Stimulated activated naive CD8-positive, alpha-beta T cell treated with anti-CD3 and anti-CD28 coated beads, Interleukin-15, amount 100 ng/mL, for 72 hours (primary cell): Measurements from ENCODE around the gene ENO2.
"Not testable (repeated sequence)": the region's sequence is repeated elsewhere in the genome, so short reads cannot be mapped to it uniquely, and the experiment has no call there.

Experiments
- ATAC-seq: fragments of 150-1000 bp; cut with Tn5 transposase; 2 replicates; pipeline ENCODE4 v1.10.0; 2021; ENCODE audit warnings: mild to moderate bottlenecking, moderate library complexity
- DNase-seq, 2 donors: peaks; one replicate each; pipeline ENCODE4 v3.0.0; 2021 to 2022
- H3K27ac Mint-ChIP-seq, 2 donors: one replicate each; pipeline ENCODE4 v1.8.0; 2022; ENCODE audit warnings: mild to moderate bottlenecking in 2 of 2, mixed read lengths in 2 of 2, moderate library complexity in 2 of 2
- H3K27me3 Mint-ChIP-seq: one replicate; pipeline ENCODE4 v1.8.0; 2022; ENCODE audit warnings: mixed read lengths
- H3K4me1 Mint-ChIP-seq: one replicate; pipeline ENCODE4 v1.8.0; 2022; ENCODE audit warnings: mild to moderate bottlenecking, mixed read lengths
- H3K4me3 Mint-ChIP-seq, 2 donors: one replicate each; pipeline ENCODE4 v1.8.0; 2022; ENCODE audit warnings: mild to moderate bottlenecking in 2 of 2, mixed read lengths in 2 of 2, moderate library complexity in 1 of 2
- H3K9me3 Mint-ChIP-seq, 2 donors: one replicate each; pipeline ENCODE4 v1.8.0; 2022; ENCODE audit warnings: mixed read lengths in 2 of 2

Gene ENO2

GRCh38 chr12:6874015-6874368 lies 40.4 kb upstream of the ENO2 start:
- ATAC-seq, H3K27me3 Mint-ChIP-seq, DNase-seq, H3K9me3 Mint-ChIP-seq: not testable (repeated sequence)
- peaks cover 62% of the 10 kb centered on the region for H3K4me1 Mint-ChIP-seq
- H3K27ac Mint-ChIP-seq = peak overlapping the region; percentile 61 to 96
- H3K4me3 Mint-ChIP-seq = peak overlapping the region; percentile 93 to 97

- DNase-seq, H3K27me3 Mint-ChIP-seq, ATAC-seq, H3K4me1 Mint-ChIP-seq, H3K27ac Mint-ChIP-seq, H3K9me3 Mint-ChIP-seq, H3K4me3 Mint-ChIP-seq: not testable (repeated sequence)
Measured at GRCh38 chr12:6879824-6880223, 34.6 kb upstream of the ENO2 start.

- no peak for ATAC-seq
- Mint-ChIP-seq H3K27ac (no peak overlapping the region), H3K9me3 (no peaks in the 10 kb centered on the region), H3K27me3 (no peaks in the 10 kb centered on the region), H3K4me3 (no peak overlapping the region), H3K4me1 (no peaks in the 10 kb centered on the region)
- DNase-seq = no peak
Measured at GRCh38 chr12:6883252-6883651, 31.1 kb upstream of the ENO2 start.

- Mint-ChIP-seq H3K27me3 (no peaks in the 10 kb centered on the region), H3K27ac (no peak overlapping the region), H3K4me3 (no peak overlapping the region), H3K4me1 (no peaks in the 10 kb centered on the region), H3K9me3 (no peaks in the 10 kb centered on the region)
- no peak for ATAC-seq
- DNase-seq = no peak
Measured at GRCh38 chr12:6883683-6884082, 30.7 kb upstream of the ENO2 start.

GRCh38 chr12:6884539-6884938 lies 29.8 kb upstream of the ENO2 start:
- Mint-ChIP-seq H3K9me3 (no peaks in the 10 kb centered on the region), H3K27me3 (no peaks in the 10 kb centered on the region), H3K4me1 (no peaks in the 10 kb centered on the region), H3K4me3 (no peak overlapping the region), H3K27ac (no peak overlapping the region)
- DNase-seq = no peak
- no peak for ATAC-seq

- DNase-seq, ATAC-seq, H3K27ac Mint-ChIP-seq, H3K9me3 Mint-ChIP-seq, H3K27me3 Mint-ChIP-seq, H3K4me3 Mint-ChIP-seq: not testable (repeated sequence)
- H3K4me1 Mint-ChIP-seq = peaks cover 16% of the 10 kb centered on the region
Measured at GRCh38 chr12:6886206-6886999, 28.0 kb upstream of the ENO2 start.

GRCh38 chr12:6887460-6887859 lies 26.9 kb upstream of the ENO2 start:
- peaks cover 26% of the 10 kb centered on the region for H3K4me1 Mint-ChIP-seq
- no peaks in the 10 kb centered on the region for H3K9me3 Mint-ChIP-seq
- ATAC-seq (no peak), DNase-seq (no peak)
- no peak overlapping the region for H3K4me3 Mint-ChIP-seq
- no peaks in the 10 kb centered on the region for H3K27me3 Mint-ChIP-seq
- H3K27ac Mint-ChIP-seq = no peak overlapping the region

- Mint-ChIP-seq H3K27ac (peak overlapping the region in 1 of 2 donors; percentile 27), H3K27me3 (no peaks in the 10 kb centered on the region), H3K4me1 (peaks cover 30% of the 10 kb centered on the region), H3K9me3 (no peaks in the 10 kb centered on the region), H3K4me3 (no peak overlapping the region)
- ATAC-seq = no peak
- DNase-seq = no peak
Measured at GRCh38 chr12:6888360-6888759, 26.0 kb upstream of the ENO2 start.

- not testable (repeated sequence) for ATAC-seq, H3K27ac Mint-ChIP-seq, H3K27me3 Mint-ChIP-seq, DNase-seq, H3K4me3 Mint-ChIP-seq, H3K9me3 Mint-ChIP-seq
- peaks cover 30% of the 10 kb centered on the region for H3K4me1 Mint-ChIP-seq
Measured at GRCh38 chr12:6888794-6889193, 25.6 kb upstream of the ENO2 start.

DNA sequence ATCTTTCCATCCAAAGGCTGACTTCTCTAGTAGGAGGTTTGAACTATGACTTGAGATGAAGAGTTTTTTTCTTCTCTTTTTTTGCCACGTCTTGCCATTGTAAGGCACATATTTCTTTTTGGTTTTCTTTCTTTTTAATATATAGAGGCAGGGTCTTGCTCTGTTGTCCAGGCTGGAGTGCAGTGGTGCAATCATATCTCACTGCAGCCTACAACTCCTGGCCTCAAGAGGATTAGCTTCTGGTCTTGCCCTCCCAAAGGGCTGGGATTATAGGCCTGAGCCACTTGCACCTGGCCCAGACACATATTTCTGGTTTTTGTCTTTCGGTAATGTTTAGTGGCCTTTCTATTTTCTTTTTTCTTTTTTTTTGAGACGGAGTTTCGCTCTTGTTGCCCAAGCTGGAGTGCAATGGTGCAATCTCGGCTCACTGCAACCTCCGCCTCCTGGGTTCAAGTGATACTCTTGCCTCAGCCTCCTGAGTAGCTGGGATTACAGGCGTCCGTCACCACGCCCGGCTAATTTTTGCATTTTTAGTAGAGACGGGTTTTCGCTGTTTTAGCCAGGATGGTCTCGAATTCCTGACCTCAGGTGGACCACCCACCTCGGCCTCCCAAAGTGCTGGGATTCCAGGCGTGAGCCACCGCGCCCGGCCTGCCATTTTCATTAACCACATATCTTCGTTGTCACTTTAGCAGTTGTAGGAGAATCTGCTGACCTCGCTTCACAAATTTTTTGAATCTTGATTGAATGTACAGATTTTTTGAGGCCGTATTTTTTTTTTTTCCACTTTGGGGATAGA lies 24.4 kb upstream of the ENO2 start:
- Mint-ChIP-seq H3K27ac (peak overlapping the region in 1 of 2 donors; percentile 98), H3K4me3 (peak overlapping the region; percentile 86 to 90), H3K4me1 (peaks cover 30% of the 10 kb centered on the region)
- not testable (repeated sequence) for ATAC-seq, H3K9me3 Mint-ChIP-seq, H3K27me3 Mint-ChIP-seq, DNase-seq

DNA sequence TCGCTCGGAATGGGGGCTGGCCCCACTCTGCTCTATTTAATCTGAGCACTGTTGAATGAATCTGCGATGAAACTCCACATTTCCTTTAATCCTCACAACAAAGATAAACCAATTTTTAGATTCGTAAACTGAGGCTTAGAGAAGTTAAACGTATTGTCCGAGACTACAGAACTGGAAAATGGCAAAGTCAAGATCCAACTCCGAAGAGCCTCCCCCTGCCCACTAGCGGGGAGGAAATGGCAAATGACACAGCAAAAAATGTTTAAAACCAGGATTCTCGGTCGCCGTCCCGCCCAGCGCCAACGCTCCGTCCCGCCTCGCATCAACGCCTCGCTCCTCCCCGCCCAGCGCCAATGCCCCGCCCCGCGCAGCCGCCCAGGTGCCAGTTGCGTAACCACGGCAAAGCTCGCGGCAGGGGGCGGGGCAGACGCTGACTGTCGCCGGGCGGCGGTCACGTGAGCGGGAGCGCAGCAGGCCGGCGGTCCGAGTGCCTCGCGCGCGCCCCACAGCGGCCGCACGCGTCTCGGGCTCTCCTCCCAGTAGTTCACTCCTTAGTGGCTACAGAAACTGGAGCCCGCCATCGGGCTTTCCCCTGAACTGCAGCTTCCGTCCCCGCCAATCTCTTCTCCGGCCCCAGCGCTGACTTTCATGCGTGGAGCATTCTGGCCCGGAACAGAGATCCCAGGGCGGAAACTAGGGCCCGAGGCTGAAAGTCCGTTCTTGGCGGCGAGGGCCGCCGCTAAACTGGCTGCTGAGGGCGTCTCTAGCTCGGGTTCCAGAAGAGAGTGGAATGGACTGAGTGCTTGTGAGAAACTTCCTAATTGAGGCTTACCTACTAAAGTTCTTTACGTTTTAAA lies 23.4 kb upstream of the ENO2 start:
- peaks cover 30% of the 10 kb centered on the region for H3K4me1 Mint-ChIP-seq
- DNase-seq (peak; percentile 99), ATAC-seq (peak; percentile 97)
- H3K27me3 Mint-ChIP-seq = no peaks in the 10 kb centered on the region
- peak overlapping the region; percentile 92 to 98 for H3K27ac Mint-ChIP-seq
- H3K9me3 Mint-ChIP-seq = no peaks in the 10 kb centered on the region
- peak overlapping the region; percentile 86 to 90 for H3K4me3 Mint-ChIP-seq

GRCh38 chr12:6891646-6892001 lies 22.8 kb upstream of the ENO2 start:
- Mint-ChIP-seq H3K4me1 (peaks cover 30% of the 10 kb centered on the region), H3K27me3 (no peaks in the 10 kb centered on the region), H3K9me3 (no peaks in the 10 kb centered on the region), H3K27ac (peak overlapping the region; percentile 92 to 98), H3K4me3 (peak overlapping the region; percentile 86 to 90)
- ATAC-seq = peak; percentile 39
- DNase-seq = peak in 1 of 2 donors; percentile 54

DNA sequence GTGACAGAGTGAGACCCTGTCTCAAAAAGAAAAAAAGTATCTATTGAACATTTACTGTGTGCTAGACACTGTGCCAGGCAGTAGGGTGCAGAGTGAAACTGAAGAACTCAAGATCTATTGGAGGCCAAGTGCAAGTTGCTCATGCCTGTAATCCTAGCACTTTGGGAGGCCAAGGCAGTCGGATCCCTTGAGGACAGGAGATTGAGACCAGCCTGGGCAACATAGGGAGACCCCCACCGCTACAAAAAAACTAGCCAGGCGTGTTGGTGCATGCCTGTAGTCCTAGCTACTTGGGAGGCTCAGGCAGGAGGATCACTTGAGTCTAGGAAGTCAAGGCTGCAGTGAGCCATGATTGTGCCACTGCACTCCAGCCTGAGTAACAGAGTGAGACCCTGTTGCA lies 21.7 kb upstream of the ENO2 start:
- DNase-seq, H3K9me3 Mint-ChIP-seq, H3K27me3 Mint-ChIP-seq, ATAC-seq: not testable (repeated sequence)
- Mint-ChIP-seq H3K4me3 (peak overlapping the region; percentile 86 to 90), H3K27ac (peak overlapping the region in 1 of 2 donors; percentile 15), H3K4me1 (peaks cover 30% of the 10 kb centered on the region)

- Mint-ChIP-seq H3K4me1 (peaks cover 31% of the 10 kb centered on the region), H3K4me3 (no peak overlapping the region), H3K27ac (no peak overlapping the region), H3K9me3 (no peaks in the 10 kb centered on the region), H3K27me3 (no peaks in the 10 kb centered on the region)
- DNase-seq (no peak), ATAC-seq (no peak)
Measured at GRCh38 chr12:6894321-6894720, 20.1 kb upstream of the ENO2 start.

DNA sequence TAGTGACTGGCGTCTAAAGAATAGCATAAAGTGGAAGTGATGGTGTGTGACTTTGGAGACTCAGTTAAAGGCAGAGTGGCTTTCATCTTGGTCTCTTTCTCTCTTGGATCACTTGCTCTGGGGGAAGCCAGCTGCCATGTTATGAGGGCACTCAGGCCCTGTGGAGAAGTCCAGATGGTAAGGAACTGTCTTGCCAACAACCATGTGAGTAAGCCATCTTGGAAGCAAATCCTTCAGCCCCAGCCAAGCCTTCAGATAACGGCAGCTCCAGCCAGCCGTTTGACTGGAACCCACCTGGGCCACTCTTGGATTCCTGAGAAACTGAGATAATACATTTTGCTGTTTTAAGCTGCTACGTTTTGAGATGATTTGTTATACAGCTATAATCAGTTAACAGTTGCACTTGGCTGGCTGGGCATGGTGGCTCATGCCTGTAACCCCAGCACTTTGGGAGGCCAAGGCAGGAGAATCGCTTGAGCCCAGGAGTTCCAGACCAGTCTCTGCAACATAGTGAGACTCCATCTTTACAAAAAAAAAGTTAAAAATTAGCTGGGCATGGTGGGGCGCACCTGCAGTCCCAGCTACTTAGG lies 17.4 kb upstream of the ENO2 start:
- no peaks in the 10 kb centered on the region for H3K9me3 Mint-ChIP-seq
- ATAC-seq (no peak), DNase-seq (no peak)
- no peak overlapping the region for H3K27ac Mint-ChIP-seq
- H3K27me3 Mint-ChIP-seq = no peaks in the 10 kb centered on the region
- H3K4me1 Mint-ChIP-seq = peaks cover 25% of the 10 kb centered on the region
- no peak overlapping the region for H3K4me3 Mint-ChIP-seq
